K562 (cell line): ENCODE data around the gene CD70. TPM values are rescaled to one million over a fixed set of nuclear protein-coding genes. Genes with fewer than 3 reads are reported as not detected.

Experiments
- CREB3 ChIP-seq: fragments of 450-650 bp; conservative IDR thresholded peaks from 2 replicates; pipeline ENCODE4 v1.6.1; 2016; ENCODE audit warnings: missing genetic modification characterization, low read depth, mild to moderate bottlenecking, missing compliant biosample characterization, moderate library complexity
- FOS ChIP-seq: IDR thresholded peaks from 3 replicates; pipeline ENCODE4 v1.6.1; 2011; ENCODE audit not compliant: insufficient read length; ENCODE audit errors: extremely low read depth
- MLLT1 ChIP-seq, 2 experiments: fragments of 450-650 bp; IDR thresholded peaks; 2 replicates each; pipeline ENCODE4 v1.6.1; 2016
- MTA2 ChIP-seq: fragments of 450-650 bp; IDR thresholded peaks from 2 replicates; pipeline ENCODE4 v1.6.1; 2016; ENCODE audit warnings: low read depth
- NFRKB ChIP-seq: fragments of 450-650 bp; IDR thresholded peaks from 2 replicates; pipeline ENCODE4 v1.6.1; 2016; ENCODE audit warnings: low read depth
- NR2C1 ChIP-seq, 2 experiments: fragments of 450-650 bp; IDR thresholded peaks; 2 replicates each; pipeline ENCODE4 v1.6.1; 2017; ENCODE audit warnings: mild to moderate bottlenecking in 2 of 2, antibody characterized with exemption in 1 of 2, inconsistent platforms in 1 of 2, missing compliant biosample characterization in 1 of 2, missing genetic modification characterization in 1 of 2
- RBM25 ChIP-seq: fragments of 200-400 bp; formaldehyde crosslinking; IDR thresholded peaks from 2 replicates; pipeline ENCODE4 v1.6.1; 2018; ENCODE audit warnings: low read length, low read depth, moderate library complexity; ENCODE audit not compliant: severe bottlenecking
- RCOR1 ChIP-seq, 2 experiments: IDR thresholded peaks; 2 replicates each; pipeline ENCODE4 v1.6.1; 2012; ENCODE audit warnings: low read depth in 2 of 2, low read length in 2 of 2, borderline replicate concordance in 1 of 2, improper control_type of control experiment in 1 of 2
- REST ChIP-seq, 2 experiments: fragments of 450-650 bp; formaldehyde crosslinking in 1 of 2; IDR thresholded peaks; 2 replicates each; pipeline versions ENCODE4 v1.4.0 to v1.6.1; 2014 to 2020; ENCODE audit warnings: mild to moderate bottlenecking in 2 of 2, borderline replicate concordance in 1 of 2, low read depth in 1 of 2
- TRIM24 ChIP-seq, 2 experiments: fragments of 450-650 bp; IDR thresholded peaks; 2 replicates each; pipeline ENCODE4 v1.6.1; 2016
- polyA plus RNA-seq, 8 experiments: library from polyadenylated mRNA; depleted of rRNA in 4 of 8; stranded (reverse) in 5 of 8; unstranded in 3 of 8; fragments of >200 nt; fragmentation: Nextera tagmentation in 2 of 8; fragmentation: Illumina TruSeq in 1 of 8; extraction: Ambion mirVana in 2 of 8; extraction: Trizol in 1 of 8; gene quantifications; 2 replicates each; pipeline versions ENCODE4 v1.2.1 to v1.2.3, GENCODE V29; 2011 to 2014; ENCODE audit warnings: inconsistent platforms in 1 of 8, missing spikeins in 1 of 8
- total RNA-seq, 7 experiments: library from RNA; depleted of rRNA in 6 of 7; stranded (reverse); fragments of >200 nt in 6 of 7; fragmentation: Illumina TruSeq in 2 of 7; extraction: Trizol in 2 of 7; gene quantifications; 2 replicates each; pipeline versions ENCODE4 v1.2.1 to v1.2.3, GENCODE V29; 2011 to 2021; ENCODE audit warnings: low replicate concordance in 1 of 7
- TF ChIP-seq, protein P1 (sequence below): fragments of 250-450 bp; sonication (Bioruptor Pico); IDR thresholded peaks from 2 replicates; pipeline ENCODE4 v1.4.0; 2020; ENCODE audit warnings: mild to moderate bottlenecking, moderate library complexity

Gene CD70
- total and polyA plus RNA-seq, 9 of the 15 experiments (the other 6 are each of a cell fraction or from before 2014, with no cell fraction given): 0.06 to 0.58 (median 0.33) TPM; not detected in 4

DNA sequence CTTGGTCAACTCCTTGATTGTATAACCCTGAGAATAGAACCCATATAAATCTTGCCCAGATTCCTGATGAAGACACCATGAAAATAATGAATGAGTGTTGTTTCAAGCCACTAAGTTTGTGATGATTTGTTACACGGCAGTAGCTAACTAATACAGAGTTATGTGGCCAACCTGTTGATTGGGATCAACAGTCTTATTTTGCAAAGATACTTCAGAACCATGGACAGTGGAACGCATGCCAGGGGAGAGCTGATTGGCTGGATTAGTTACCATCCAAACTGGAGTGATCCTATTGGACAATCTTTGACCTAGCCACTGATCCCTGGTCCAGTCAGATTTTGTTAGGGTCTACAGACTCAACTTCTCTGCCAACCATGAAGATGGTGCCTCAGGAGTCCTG, 26.6 kb downstream of the CD70 start (continued):
- TF ChIP-seq RCOR1 (IDR thresholded peaks at IDR 0.05; ENCODE audit: borderline replicate concordance in 1 of 2, low read depth in 2 of 2, low read length in 2 of 2) (0 out of 4 replicates have a peak, but pooled peaks of 1 of the 2 experiments have one; percentile 47), CREB3 (tag) (peak; percentile 68; the same call in 1 of the 2 replicates), TRIM24 (IDR thresholded peaks at IDR 0.05) (peak in 1 of 2 experiments; percentile 33; a peak in 1 of 4 replicates), NR2C1 (IDR thresholded peaks at IDR 0.05) (no peak), NR2C1 (tag; IDR thresholded peaks at IDR 0.05) (0 out of 2 replicates have a peak, but pooled peaks have one; percentile 25), MLLT1 (IDR thresholded peaks at IDR 0.05) (no peak), FOS (peak; percentile 38), RBM25 (peak; percentile 78), MTA2 (no peak), REST (IDR thresholded peaks at IDR 0.05; ENCODE audit: borderline replicate concordance) (peak; percentile 99), REST (CRISPR knock-in tag; IDR thresholded peaks at IDR 0.05; ENCODE audit: low read depth) (peak; percentile 91), NFRKB (no peak)
- TF ChIP-seq, protein P1, sequence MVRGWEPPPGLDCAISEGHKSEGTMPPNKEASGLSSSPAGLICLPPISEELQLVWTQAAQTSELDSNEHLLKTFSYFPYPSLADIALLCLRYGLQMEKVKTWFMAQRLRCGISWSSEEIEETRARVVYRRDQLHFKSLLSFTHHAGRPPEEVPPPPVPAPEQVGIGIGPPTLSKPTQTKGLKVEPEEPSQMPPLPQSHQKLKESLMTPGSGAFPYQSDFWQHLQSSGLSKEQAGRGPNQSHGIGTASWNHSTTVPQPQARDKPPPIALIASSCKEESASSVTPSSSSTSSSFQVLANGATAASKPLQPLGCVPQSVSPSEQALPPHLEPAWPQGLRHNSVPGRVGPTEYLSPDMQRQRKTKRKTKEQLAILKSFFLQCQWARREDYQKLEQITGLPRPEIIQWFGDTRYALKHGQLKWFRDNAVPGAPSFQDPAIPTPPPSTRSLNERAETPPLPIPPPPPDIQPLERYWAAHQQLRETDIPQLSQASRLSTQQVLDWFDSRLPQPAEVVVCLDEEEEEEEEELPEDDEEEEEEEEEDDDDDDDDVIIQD (CRISPR knock-in tag): no peak
